Stimulated activated CD8-positive, alpha-beta memory T cell treated with anti-CD3 and anti-CD28 coated beads, Interleukin-4, amount 100 ng/mL, for 4 hours (primary cell): ENCODE results near the gene HRH4.

Experiments used
- DNase-seq, 2 donors: peaks; one replicate each; pipeline ENCODE4 v3.0.0-alpha.2; 2020; ENCODE audit warnings: low read depth in 2 of 2, low spot score in 1 of 2

The HRH4 gene

GRCh38 chr18:24465486-24465885 lies 5.0 kb downstream of the HRH4 start:
- no peak for DNase-seq

- DNase-seq, result no peak
Observed at GRCh38 chr18:24466771-24467170, 6.3 kb downstream of the HRH4 start.

- no peak for DNase-seq
Observed at GRCh38 chr18:24470022-24470618, 9.7 kb downstream of the HRH4 start.

DNA sequence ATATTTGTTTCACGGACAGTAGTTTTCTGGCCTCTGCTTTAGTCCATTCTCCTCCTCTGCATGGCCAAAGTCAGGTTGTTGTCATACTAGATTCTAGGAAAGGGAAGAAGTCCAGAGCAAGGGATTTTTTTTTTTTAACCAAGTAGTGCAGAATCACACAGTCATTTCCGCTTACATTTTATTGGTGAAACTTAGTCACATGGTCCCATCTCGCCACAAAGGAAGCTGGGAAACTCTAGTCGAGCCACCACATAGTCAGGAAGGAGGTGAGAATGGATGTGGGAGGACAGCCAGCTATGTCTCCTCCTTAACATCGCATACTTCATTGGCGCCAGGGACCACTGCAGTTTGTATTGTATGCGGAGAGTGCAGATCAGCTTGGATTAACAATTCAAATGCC lies 10.4 kb downstream of the HRH4 start:
- DNase-seq, result no peak

DNA sequence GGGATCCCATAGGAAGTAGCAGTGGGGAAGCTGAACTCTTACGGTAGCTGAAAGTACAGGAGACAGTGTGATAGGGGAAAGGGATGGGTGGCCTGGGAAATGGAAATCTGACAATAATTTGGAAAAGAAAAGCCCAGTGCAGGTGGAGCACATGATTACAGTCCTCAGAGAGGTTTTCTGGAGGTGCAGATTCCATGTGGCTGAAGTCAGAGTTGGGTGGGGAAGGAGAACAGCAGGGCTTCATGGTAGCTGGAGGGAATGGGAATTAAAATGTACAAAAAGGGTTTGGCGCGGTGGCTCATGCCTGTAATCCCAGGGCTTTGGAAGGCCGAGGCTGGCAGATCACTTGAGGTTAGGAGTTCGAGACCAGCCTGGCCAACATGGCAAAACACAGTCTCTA lies 12.2 kb downstream of the HRH4 start:
- DNase-seq, result no peak

- no peak for DNase-seq
Observed at GRCh38 chr18:24474406-24474805, 14.0 kb downstream of the HRH4 start.

DNA sequence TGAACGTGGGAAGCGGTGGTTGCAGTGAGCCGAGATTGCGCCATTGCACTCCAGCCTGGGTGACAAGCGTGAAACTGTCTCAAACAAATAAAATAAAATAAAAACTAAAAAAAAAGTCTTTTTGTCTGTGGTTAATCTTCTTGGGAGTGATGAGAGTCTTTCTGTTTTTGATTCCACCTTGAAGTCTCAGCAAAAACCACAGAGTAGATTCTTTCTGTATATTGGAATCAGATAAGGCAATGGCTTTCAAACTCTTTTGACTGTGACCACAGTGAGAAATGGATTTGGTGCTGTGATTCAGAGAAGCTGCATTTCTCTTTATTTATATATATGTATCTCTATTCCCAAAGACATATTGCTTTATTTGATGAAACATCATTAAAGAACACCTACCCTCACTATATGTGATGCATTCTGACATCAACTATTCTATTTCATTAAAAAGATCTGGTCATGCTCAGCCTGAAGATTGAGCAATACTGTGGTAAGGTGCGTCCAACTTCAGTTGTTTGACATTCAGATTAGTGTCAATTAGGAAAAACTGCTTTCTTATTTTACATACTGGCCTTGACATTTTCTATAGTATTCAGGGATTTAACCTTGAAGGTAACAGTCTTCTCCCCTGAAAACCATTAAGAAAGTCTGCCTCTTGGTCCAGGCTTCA lies 15.6 kb downstream of the HRH4 start:
- no peak for DNase-seq

GRCh38 chr18:24479371-24479770 lies 18.9 kb downstream of the HRH4 start:
- no peak for DNase-seq

- DNase-seq, result no peak
Observed at GRCh38 chr18:24482821-24483220, 22.4 kb downstream of the HRH4 start.

GRCh38 chr18:24485681-24486080 lies 25.2 kb downstream of the HRH4 start:
- DNase-seq, result no peak

- no peak for DNase-seq
Observed at GRCh38 chr18:24486684-24487083, 26.2 kb downstream of the HRH4 start.

DNA sequence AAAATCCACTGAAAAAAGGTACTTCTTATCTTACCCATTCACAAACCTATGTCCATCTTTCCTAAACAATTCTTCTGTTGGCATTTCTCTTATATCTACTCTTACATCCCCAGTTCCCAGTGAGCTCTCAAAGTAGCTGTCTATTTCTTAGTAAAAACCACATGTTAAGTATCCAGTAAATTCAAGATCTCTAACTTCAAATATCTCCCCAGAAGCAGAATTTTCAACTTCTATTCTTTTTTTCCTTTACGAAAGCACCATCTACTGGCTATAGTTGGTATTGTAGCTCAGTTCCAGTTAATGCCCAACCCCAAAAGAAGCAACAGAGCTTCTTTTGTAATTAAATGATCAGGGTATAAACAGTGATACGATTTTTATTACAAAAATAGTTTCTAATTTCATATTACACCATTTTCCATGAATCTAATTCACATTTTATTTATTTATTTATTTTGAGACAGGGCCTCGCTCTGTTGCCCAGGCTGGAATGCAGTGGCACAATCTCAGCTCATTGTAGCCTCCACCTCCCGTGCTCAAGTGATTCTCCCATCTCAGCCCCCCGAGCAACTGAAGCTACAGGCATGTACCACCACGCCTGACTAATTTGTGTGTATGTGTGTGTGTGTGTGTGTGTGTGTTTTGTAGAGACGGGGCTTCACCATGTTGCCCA lies 28.5 kb downstream of the HRH4 start:
- no peak for DNase-seq

DNA sequence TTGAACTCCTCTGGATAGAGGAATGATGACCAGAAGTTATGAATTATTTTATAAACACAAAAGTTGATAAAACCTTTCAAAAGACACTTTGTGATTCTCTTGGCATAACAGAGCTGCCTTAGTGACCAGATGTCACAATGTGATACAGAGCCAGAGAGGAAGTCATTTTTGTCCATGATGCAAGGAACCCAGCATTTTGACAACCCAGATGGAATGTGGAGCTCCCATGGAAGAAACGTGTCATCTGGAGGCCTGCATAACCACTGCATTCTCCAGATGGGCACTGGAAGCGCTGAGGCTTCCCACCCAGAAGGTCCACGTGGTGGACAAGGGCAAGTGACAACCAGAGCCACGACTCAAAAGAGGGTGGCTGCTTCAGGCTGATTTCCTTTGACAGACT lies 30.1 kb downstream of the HRH4 start:
- DNase-seq, result no peak

- peak in 1 of 2 donors; percentile 7 for DNase-seq
Observed at GRCh38 chr18:24491927-24492834, 31.7 kb downstream of the HRH4 start.

GRCh38 chr18:24494586-24494985 lies 34.1 kb downstream of the HRH4 start:
- DNase-seq, result no peak

- no peak for DNase-seq
Observed at GRCh38 chr18:24497031-24497754, 36.8 kb downstream of the HRH4 start.

DNA sequence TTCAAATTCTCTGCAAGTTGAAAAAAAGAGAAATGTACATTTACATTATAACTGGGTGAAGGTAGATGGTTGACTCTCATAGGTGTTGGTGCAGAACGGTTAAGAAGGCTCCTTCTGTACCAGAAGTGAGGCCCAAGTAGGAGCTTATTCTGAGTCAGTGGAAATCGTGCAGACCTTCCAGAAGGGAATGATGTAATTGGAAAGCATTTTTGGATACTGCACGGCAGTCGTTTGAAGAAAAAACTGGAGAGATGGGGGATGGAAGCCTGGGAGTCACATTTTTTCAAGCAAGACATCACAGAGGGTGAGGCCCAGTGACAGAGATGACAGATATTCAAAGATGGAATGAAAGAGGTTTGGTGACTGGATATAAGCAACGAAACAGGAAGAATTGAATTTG lies 39.4 kb downstream of the HRH4 start:
- DNase-seq, result no peak

- DNase-seq, result no peak
Observed at GRCh38 chr18:24500217-24500616, 39.8 kb downstream of the HRH4 start.

DNA sequence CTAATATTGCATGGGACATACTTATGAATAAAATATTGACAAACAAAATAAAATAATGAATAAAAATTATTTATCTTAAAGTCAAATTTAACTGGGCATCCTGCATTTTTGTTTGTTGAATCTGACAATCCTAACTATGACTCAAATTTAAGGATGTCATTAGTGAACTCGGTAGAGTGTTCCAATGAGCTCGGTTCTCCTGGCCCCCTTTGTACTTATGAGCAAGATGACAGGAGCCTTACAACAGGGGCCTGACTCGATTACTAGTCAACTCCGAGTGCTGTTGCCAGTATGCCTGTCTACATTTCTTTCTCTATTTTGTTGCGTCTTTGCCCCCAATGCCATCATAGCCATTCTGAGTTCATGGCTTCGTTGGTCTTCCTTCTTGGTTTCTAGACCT lies 40.3 kb downstream of the HRH4 start:
- DNase-seq, result no peak

DNA sequence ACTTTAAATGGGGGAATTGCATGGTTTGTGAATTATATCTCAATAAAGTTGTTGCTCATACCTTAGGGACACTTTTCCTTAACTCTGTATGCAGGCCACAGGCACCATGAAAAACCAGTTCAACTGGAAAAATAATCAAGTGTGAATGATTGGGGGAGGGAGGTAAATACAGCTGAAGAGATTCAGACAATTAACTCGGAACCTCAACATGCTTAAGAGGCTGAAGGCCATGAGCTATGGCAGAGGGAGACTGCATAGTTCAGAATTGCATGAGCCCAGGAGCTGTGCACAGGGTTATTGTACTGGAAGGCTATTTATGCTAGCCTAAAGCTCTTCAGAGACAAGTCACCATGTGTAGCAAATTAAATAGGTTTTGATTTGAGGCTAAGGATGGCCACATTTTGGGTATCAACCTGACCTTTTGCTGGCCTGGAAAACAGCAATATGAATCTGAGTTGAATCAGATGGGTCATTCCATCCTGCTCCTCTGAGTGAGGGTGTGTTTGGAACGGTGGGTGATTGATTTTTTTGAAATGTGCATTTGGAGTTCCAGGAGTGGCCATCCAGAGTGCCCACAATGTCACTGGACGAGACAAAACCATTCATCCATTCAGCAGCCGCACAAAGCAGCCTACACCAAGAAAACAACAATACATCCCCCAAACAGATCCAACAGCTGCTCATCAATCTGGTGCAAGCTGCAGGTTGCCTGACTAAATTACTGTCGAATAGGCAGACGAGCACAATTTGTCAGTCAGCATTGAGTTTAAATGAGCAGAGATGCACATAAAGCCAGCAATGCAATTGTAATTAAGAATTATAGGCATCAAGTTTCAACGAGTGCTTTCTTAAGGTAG lies 42.5 kb downstream of the HRH4 start:
- DNase-seq, result no peak
